Breast epithelium (tissue), 3 donors: ENCODE results near the gene TRIO.

Experiments
- POLR2A ChIP-seq: fragments of 450-650 bp; IDR thresholded peaks from one replicate; pipeline ENCODE4 v1.6.1; 2016; ENCODE audit warnings: antibody characterized with exemption, mild to moderate bottlenecking, moderate library complexity
- TF ChIP-seq, protein P1 (sequence below), 3 donors: fragments of 450-650 bp; IDR thresholded peaks; one replicate each; pipeline ENCODE4 v1.5.1; 2016 to 2017; ENCODE audit warnings: antibody characterized with exemption in 3 of 3, mild to moderate bottlenecking in 3 of 3, moderate library complexity in 3 of 3

DNA sequence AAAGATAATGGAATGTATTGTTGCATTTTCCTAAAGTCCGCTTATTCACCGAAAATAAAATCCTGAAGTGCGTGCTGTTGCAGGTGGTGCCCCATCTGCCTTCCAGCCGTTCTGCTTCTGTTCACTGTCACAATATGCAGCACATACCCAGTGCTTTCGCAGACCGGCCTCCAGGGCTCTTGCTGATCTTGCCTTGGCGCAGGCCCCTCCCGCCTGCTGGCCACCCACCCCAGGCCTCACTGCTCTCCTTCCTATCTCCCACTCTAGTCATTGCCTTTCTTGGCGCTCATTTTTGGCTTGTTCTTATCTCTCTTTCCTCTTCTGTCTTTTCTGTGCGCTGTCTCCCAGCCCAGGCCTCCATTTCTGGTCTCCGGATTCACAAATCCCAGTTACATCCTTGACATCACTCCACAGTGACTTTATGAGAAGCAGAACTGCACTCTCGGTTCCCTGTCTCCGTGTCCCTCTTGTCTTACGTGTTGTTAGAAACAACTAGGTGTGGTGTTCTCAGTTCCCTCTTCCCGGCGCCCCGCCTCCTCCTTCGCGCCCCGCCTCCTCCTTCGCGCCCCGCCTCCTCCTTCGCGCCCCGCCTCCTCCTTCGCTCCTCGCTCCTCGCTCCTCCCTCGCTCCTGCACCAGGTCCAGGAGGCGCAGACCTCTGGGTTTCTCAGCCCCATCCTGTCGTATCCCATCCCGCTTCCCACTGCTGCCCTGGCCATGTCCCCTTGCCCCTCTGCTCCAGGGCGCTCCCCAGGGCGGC, 236.8 kb downstream of the TRIO start:
- TF ChIP-seq POLR2A, result no peak
- TF ChIP-seq, protein P1, sequence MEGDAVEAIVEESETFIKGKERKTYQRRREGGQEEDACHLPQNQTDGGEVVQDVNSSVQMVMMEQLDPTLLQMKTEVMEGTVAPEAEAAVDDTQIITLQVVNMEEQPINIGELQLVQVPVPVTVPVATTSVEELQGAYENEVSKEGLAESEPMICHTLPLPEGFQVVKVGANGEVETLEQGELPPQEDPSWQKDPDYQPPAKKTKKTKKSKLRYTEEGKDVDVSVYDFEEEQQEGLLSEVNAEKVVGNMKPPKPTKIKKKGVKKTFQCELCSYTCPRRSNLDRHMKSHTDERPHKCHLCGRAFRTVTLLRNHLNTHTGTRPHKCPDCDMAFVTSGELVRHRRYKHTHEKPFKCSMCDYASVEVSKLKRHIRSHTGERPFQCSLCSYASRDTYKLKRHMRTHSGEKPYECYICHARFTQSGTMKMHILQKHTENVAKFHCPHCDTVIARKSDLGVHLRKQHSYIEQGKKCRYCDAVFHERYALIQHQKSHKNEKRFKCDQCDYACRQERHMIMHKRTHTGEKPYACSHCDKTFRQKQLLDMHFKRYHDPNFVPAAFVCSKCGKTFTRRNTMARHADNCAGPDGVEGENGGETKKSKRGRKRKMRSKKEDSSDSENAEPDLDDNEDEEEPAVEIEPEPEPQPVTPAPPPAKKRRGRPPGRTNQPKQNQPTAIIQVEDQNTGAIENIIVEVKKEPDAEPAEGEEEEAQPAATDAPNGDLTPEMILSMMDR (IDR thresholded peaks at IDR 0.05), result no peak
